Right lobe of liver (tissue), 6 donors: Measurements from ENCODE around the gene HOXC11. TPM values are rescaled to one million over a fixed set of nuclear protein-coding genes. Genes with fewer than 3 reads are reported as not detected.
A peak's percentile ranks its signal among the peaks of the same experiment; 100 is the strongest.

Experiments
- ATAC-seq, 4 donors: fragments of 200-7000 bp; cut with Tn5 transposase; one replicate each; pipeline ENCODE4 v1.9.1; 2020; ENCODE audit warnings: mild to moderate bottlenecking in 4 of 4, moderate library complexity in 4 of 4
- DNase-seq, 3 donors: peaks; one replicate each; pipeline ENCODE4 v3.0.0-alpha.2; 2020
- H3K27ac ChIP-seq, 3 donors: fragments of 200-600 bp; one replicate each; pipeline ENCODE4 v1.8.0; 2022
- H3K27me3 ChIP-seq, 2 donors: fragments of 200-600 bp; one replicate each; pipeline ENCODE4 v1.8.0; 2022
- H3K36me3 ChIP-seq, 4 donors: fragments of 200-600 bp; sonication (generic) in 1 of 4; one replicate each; pipeline versions ENCODE4 v1.5.1 to v1.8.0; 2017 to 2022; ENCODE audit warnings: control low read depth in 1 of 4
- H3K4me1 ChIP-seq, 4 donors: fragments of 200-600 bp; sonication (generic) in 1 of 4; one replicate each; pipeline versions ENCODE4 v1.5.1 to v1.8.0; 2017 to 2022; ENCODE audit warnings: control low read depth in 1 of 4
- H3K4me3 ChIP-seq, 3 donors: fragments of 200-600 bp; one replicate each; pipeline ENCODE4 v1.8.0; 2022
- H3K9me3 ChIP-seq, 4 donors: fragments of 200-600 bp; sonication (generic) in 1 of 4; one replicate each; pipeline versions ENCODE4 v1.5.1 to v1.8.0; 2017 to 2022; ENCODE audit warnings: control low read depth in 1 of 4
- POLR2A ChIP-seq: fragments of 450-650 bp; IDR thresholded peaks from one replicate; pipeline ENCODE4 v1.6.1; 2017; ENCODE audit warnings: antibody characterized with exemption, mild to moderate bottlenecking
- WGBS: methylation state at CpG from one replicate; pipeline ENCODE4 v1.1.6; 2018; ENCODE audit warnings: low coverage, low lambda C conversion rate; ENCODE audit not compliant: insufficient coverage; ENCODE audit errors: missing lambda C conversion rate; 5-methylcytosine and 5-hydroxymethylcytosine counted together
- intact Hi-C, 2 donors: fragments of 100-400 bp; cut with DNase I; formaldehyde crosslinking; loops; one replicate each; pipeline versions ENCODE4 v1.11.2 to v1.14.1; 2022
- total RNA-seq, 6 experiments: library from RNA; depleted of rRNA in 2 of 6; stranded (reverse); fragments of >200 nt in 2 of 6; fragmentation: NEBNext Ultra II Directional in 3 of 6; extraction: Animal tissue kit (Norgen Biotek cat#: 25700) in 3 of 6; gene quantifications; one replicate each; pipeline versions ENCODE4 v1.1.0 to v1.2.4, GENCODE V29; 2016 to 2023
- TF ChIP-seq, protein P1 (sequence below), 4 donors: fragments of 200-600 bp in 3 of 4; fragments of 450-650 bp in 1 of 4; IDR thresholded peaks; one replicate each; pipeline versions ENCODE4 v1.5.1 to v1.8.0; 2016 to 2022; ENCODE audit warnings: antibody characterized with exemption in 4 of 4, mild to moderate bottlenecking in 2 of 4
- donor health status: DM: no; HTN: yes; CAD: no.
- donor health status: DM: no; HTN: no; CAD: no.
- donor health status: DM: no; HTN: no; CAD: no.
- donor health status: DM: no; HTN: yes; CAD: no.
- donor health status: DM: no; HTN: yes; CAD: no.

The HOXC11 gene
- total RNA-seq, 6 experiments from 2014 or later = not detected

DNA sequence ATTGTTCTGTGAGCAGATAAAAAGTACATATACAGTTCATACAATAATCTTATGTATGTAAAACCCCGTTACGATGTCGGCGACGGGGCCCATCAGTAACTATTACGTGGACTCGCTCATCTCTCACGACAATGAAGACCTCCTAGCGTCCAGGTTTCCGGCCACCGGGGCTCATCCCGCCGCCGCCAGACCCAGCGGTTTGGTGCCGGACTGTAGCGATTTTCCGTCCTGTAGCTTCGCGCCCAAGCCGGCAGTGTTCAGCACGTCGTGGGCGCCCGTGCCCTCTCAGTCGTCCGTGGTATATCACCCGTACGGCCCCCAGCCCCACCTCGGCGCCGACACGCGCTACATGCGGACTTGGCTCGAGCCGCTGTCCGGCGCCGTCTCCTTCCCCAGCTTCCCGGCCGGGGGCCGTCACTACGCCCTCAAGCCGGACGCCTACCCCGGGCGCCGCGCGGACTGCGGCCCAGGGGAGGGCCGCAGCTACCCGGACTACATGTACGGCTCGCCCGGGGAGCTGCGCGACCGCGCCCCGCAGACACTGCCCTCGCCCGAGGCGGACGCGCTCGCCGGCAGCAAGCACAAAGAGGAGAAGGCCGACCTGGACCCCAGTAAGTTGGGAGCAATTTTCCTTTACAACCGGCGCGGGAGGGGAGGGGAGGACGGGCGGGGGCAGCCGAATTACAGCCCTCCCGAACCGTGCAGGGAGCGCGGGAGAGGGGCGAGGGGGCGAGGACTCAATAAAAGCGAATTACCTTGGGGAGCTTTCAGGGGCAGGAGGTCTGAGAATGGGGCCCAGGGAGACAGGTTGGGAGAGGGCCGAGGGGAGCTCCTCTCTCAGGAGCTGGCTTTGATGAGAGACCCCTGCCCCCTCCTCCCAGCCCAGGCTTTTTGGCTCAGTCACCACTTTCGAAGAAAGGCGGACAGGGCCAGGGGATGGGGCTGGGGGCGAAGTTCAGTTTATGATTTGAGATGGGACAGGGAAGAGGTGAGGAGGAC lies 27.5 kb downstream of the HOXC11 start, which contains the start of gene HOXC9:
Gene HOXC9 (plus strand): TSS at position 46 of the 999 bp plus-strand sequence. CDS start 28 bp downstream, at position 74.
- ATAC-seq (no peak), DNase-seq (no peak)
- Histone ChIP-seq H3K36me3 (no peaks in the 10 kb centered on the region), H3K9me3 (no peaks in the 10 kb centered on the region), H3K27me3 (peaks cover 5 to 46% of the 10 kb centered on the region in 2 donors), H3K4me1 (peaks cover 0 to 14% (median 0%) of the 10 kb centered on the region in 4 donors), H3K4me3 (no peak within 1 kb of the TSS), H3K27ac (no peak within 1 kb of the TSS)
- 4% methylated on average over 18 of the region's 87 CpGs for WGBS
- TF ChIP-seq, protein P1, sequence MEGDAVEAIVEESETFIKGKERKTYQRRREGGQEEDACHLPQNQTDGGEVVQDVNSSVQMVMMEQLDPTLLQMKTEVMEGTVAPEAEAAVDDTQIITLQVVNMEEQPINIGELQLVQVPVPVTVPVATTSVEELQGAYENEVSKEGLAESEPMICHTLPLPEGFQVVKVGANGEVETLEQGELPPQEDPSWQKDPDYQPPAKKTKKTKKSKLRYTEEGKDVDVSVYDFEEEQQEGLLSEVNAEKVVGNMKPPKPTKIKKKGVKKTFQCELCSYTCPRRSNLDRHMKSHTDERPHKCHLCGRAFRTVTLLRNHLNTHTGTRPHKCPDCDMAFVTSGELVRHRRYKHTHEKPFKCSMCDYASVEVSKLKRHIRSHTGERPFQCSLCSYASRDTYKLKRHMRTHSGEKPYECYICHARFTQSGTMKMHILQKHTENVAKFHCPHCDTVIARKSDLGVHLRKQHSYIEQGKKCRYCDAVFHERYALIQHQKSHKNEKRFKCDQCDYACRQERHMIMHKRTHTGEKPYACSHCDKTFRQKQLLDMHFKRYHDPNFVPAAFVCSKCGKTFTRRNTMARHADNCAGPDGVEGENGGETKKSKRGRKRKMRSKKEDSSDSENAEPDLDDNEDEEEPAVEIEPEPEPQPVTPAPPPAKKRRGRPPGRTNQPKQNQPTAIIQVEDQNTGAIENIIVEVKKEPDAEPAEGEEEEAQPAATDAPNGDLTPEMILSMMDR (IDR thresholded peaks at IDR 0.05) = no peak
- TF ChIP-seq POLR2A = no peak
- intact Hi-C loops = no loop called here

DNA sequence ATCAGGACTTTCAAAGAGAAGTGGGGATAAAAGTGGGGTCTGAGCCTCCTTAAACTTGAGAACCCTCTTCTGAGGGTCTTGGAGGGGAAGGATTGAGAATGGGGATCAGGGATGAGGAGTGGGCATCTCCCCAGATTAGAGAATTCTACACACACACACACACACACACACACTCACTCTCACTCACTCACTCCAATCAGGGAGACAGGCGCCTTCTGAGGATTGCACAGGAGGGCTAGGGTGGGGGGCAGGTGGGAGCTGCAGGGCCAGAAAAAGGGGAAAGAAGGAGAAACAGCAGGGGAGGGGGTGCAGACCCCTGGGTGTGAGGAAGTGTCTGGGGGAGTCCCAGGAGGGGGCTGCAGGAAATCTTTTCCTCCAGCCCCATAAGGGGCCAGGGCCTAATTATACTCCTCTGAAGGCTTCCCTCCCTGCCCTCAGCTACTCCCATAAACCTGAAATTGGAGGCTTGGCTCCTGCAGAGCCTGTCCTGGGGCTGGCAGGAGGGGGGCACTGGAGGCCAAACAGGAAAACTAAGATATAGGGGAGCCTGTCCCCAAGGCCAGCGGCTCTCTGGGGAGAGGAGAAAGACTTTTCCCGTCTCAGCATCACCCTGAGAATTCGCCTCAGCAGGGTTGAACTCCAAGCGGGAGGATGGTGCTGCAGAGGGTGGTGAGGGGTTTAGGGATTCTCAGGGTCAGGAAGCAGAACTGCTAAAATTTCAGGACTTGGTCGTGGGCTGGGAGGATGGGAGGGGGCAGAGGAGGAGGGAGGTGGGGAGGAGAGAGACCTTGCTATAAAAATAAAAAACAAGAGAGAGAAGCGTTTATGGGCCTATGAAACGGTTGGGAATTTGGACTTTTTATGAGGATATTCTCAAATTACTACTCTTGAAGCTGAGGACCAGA lies 28.6 kb downstream of the HOXC11 start:
- Histone ChIP-seq H3K27me3 (peaks cover 5 to 44% of the 10 kb centered on the region in 2 donors), H3K4me3 (no peak overlapping the region), H3K27ac (no peak overlapping the region), H3K4me1 (peaks cover 0 to 17% (median 0%) of the 10 kb centered on the region in 4 donors), H3K36me3 (no peaks in the 10 kb centered on the region), H3K9me3 (no peaks in the 10 kb centered on the region)
- DNase-seq (peak in 1 of 3 donors; percentile 21), ATAC-seq (no peak)
- WGBS = 10% methylated on average over 7 of the region's 8 CpGs
- intact Hi-C loops = no loop called here
- TF ChIP-seq, protein P1 (IDR thresholded peaks at IDR 0.05) = no peak
- TF ChIP-seq POLR2A = no peak

DNA sequence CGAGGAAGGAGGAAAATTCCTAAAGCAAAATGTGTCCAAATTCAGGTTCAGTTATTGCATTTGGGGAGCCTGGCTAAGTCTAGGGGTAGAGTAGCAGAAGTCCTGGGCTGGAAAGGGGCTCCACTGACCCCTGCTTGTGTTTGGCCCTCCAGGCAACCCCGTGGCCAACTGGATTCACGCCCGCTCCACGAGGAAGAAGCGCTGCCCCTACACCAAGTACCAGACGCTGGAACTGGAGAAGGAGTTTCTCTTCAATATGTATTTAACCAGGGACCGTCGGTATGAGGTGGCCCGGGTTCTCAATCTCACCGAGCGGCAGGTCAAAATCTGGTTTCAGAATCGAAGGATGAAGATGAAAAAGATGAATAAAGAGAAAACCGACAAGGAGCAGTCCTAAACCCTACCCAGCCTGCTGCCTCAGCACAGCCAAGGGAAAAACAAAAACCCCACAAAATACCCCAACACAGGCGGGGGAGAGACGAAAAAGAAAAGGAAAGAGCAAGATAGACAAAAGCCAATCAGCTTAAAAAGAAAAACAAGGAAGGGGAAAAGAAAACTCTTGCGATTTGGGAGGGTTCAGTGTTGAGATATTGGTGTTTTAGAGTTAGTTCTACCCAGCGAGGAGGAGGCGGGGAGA lies 29.5 kb downstream of the HOXC11 start:
- TF ChIP-seq, protein P1 (IDR thresholded peaks at IDR 0.05) = no peak
- TF ChIP-seq POLR2A = no peak
- peaks cover 5 to 37% of the 10 kb centered on the region in 2 donors for H3K27me3 ChIP-seq
- no peak for DNase-seq
- H3K9me3 ChIP-seq = no peaks in the 10 kb centered on the region
- peaks cover 0 to 18% (median 0%) of the 10 kb centered on the region in 4 donors for H3K4me1 ChIP-seq
- 7% methylated on average over 19 of the region's 19 CpGs for WGBS
- intact Hi-C loops = no loop called here
- H3K27ac ChIP-seq = no peak overlapping the region
- no peak for ATAC-seq
- H3K36me3 ChIP-seq = no peaks in the 10 kb centered on the region
- no peak overlapping the region for H3K4me3 ChIP-seq

DNA sequence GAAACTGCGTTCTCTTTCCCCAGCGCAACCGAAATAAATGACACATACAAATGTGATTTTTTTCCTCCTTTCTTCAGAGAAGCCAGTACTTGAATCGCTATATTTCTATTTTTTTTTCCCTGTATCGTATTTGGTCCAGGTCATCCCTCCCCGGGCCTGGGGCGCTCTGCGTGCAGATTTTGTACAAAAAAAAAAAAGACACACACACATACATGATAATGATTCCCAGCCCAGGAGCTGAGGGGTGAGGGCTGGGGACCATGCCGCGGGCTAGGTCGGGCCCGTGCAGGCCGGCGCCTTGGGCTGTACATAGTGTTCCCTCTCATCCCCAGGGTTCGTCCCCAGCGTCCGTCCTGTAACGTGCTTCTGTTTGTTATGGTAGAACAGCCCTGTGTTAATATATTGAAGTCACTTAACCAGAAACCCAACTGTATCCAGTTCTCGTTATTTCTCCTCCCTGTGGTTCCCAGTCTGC lies 30.0 kb downstream of the HOXC11 start:
- Histone ChIP-seq H3K36me3 (no peaks in the 10 kb centered on the region), H3K9me3 (no peaks in the 10 kb centered on the region), H3K4me3 (no peak overlapping the region), H3K27me3 (peaks cover 5 to 42% of the 10 kb centered on the region in 2 donors), H3K4me1 (peaks cover 0 to 18% (median 0%) of the 10 kb centered on the region in 4 donors), H3K27ac (no peak overlapping the region)
- ATAC-seq = no peak
- TF ChIP-seq, protein P1 (IDR thresholded peaks at IDR 0.05) = no peak
- no peak for TF ChIP-seq POLR2A
- 12% methylated on average over 19 of the region's 19 CpGs for WGBS
- intact Hi-C loops = no loop called here
- DNase-seq = no peak
